HG03439 (cell line): ENCODE measurements around the gene CFAP70.

ENCODE experiments used
- ATAC-seq: cut with Tn5 transposase; IDR thresholded peaks from one replicate; pipeline ENCODE4 v1.9.1; 2021; ENCODE audit warnings: mild to moderate bottlenecking, moderate library complexity; ENCODE audit not compliant: unreplicated experiment

CFAP70 gene

DNA sequence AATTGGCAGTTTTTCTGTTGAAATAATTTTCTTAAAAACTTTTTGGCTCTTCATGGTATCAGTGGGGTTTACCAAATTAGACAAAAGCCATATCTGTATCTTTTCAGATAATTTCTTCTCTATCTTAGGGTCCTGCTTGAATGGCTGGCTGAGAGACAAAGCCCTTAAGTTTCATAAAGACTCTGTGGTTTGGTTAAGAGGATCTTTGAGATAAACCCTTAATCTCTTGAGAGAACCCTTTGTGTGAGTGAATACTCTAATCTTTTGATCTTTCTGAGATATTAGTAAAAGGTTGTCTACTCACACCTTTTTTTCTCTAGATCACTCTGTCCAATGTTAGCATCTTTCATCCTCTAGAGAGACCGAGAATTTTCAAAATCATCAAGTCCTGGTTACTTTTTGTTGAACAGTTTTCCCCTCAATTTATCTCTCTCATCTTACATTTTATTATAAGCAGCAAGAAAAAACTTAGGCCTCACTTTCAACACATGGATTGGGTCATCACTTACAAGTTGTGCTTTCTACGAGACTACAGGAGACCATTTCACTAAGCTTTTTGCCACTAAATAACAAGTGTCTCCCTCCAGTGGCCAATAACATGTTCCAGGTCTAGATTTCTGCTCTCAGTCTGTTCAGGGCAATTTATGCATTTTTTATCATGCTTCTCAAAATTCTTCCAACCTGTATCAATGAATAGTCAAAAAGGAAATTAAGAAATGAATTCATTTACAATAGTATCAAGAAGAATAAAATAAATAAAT is 140.1 kb downstream of the CFAP70 start:
- ATAC-seq = no peak

DNA sequence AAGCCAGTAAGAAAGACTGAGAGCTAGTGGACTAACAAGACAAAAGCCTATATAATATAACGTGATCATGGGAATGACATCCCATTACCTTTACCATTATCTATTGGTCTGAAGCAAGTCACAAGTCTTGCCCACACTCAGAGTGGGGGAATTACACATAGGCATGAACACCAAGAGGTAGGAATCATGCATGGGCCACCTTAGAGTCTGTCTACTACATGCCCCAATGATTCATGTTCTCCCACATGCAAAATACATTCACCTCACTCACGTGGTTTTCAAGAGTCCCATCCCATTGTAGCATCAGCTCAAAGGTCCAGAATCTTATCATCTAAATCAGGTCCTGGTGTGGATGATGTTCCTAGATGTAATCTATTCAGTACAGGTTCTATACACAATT is 141.0 kb downstream of the CFAP70 start:
- no peak for ATAC-seq

DNA sequence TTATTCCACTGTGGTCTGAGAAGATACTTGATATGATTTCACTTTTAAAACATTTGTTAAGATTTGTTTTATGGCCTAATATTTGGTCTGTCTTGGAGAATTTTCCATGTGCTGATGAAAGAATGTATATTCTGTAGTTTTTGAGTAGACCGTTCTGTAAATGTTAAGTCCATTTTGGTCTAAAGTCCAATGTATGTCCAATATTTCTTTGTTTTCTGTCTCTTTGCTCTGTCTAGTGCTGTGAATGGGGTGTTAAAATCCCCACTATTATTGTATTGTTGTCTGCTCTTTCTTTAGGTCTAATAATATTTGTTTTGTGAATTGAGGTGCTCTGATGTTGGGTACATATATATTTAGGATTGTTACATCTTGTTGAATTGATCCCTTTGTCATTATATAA is 142.9 kb downstream of the CFAP70 start:
- ATAC-seq = no peak

DNA sequence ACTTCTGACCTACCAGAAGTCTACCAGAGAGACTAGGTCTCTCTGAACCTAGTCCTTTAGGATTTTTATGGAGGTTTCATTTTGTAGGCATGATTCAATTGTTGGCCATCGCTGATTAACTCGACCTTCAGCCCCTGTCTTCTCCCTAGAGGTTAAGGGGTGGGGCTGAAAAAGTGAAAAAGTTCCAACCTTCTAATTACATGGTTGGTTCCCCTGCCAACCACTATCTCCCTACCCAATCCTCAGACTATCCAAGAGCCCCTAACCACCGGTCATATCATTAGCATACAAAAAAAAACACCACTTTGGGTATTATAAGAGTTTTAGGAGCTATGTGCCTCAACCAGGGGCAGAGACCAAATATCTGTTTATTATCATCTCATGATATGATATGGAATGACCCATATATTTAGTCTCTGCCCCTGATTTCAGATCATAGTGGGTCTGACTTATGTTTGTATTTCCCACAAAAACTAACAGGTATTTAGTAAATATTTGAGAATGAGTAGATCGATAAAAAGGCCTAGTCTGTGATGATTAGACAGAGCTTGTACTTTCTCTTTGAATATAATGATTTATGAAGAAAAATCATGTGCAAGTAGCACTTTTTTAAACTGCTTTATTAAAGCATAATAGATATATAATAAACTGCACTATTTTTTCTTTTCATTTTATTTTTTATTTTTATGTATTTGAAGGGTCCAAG is 147.4 kb downstream of the CFAP70 start:
- no peak for ATAC-seq

DNA sequence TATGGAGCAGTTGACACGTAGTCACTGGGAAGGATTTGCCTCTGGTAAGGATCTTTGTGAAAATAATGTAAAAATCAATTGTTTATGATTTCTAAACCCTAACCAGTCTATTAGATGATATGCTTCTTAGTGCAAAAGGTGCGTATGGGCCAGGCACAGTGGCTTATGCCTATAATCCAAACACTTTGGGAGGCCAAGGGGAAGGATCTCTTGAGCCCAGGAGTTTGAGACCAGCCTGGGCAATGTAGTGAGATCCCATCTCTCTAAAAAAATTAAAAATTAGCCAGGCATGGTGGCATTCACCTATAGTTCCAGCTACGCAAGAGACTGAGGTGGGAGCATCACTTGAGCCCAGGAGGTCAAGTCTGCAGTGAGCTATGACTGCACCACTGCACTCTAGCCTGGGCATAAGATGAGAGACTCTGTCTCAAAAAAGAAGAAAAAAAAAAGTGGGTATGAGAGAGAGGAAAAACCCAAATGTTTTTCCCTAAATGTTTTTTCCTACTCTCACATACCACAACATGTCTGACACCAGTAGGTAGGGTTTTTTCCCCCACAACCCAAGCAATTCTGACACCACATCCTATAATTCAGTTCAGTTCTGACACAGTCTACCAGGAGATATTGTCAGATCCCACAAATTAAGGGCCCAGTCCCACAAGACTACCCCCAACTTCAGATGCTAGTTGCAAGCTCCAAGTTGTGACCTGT is 148.1 kb downstream of the CFAP70 start:
- ATAC-seq = no peak

DNA sequence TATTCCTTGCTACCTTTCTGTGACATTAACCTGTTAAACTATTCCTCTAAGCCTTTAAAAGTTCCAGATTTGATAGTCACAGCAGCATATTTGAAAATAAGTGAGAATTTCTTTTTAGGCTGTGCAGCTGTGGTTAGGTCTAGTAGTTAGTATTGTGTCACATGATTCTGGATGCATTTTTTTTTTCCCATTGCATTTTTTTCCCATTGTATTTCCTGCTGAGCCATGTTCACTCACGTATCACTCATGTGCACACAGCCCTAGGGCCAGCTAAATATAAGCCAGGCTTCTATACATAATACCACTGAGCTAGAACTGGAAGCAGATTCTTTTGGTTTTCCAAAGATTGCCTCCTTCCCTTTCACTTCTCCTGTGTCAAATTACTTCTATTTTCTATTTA is 149.0 kb downstream of the CFAP70 start:
- no peak for ATAC-seq

DNA sequence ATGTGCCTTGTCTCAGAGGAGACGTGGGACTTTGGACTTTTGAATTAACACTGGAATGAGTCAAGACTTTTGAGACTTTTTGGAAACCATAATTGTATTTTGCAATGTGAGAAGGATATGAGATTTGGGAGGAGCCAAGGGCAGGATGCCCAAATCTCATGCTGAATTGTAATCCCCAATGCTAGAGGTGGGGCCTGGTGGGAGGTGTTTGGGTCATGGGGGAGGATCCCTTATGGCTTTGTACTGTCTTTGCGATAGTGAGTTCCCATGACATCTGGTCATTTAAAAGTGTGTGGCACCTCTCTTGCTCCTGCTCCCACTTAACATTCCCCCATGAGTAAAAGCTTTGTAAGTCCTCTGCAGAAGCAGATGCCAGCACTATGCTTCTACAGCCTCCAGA is 150.8 kb downstream of the CFAP70 start:
- no peak for ATAC-seq

DNA sequence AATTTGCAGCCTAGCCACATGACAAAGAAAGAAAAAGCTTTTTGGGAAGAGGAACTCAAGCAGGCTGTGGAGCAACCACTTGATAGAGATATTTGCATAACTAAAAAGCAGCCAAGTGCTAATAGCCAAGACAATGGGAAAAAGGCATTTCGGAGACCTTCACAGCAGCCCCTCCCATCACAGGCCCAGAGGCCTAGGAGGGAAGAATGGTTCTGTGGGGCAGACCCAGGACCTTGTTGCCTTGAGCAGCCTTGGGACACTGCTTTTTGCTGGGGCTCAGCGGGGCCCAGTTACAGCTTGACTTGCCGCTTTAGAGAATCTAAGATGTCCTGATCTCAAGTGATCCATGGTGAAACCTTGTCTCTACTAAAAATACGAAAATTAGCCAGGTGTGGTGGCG is 152.3 kb downstream of the CFAP70 start:
- ATAC-seq = no peak

DNA sequence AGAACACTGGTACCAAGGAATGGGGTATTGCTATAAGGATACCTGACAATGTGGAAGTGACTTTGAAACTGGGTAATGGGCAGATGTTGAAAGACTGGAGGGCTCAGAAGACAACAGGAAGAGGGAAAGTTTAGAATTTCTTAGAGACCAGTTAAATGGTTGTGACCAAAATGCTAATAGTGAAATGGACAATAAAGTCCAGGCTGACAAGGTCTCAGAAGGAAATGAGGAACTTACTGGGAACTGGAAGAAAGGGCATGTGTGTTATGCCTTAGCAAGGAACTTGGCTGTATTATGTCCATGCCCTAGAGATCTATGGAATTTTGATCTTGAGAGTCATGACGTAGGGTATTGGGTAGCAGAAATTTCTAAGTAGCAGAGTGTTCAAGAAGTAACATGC is 152.8 kb downstream of the CFAP70 start:
- no peak for ATAC-seq

DNA sequence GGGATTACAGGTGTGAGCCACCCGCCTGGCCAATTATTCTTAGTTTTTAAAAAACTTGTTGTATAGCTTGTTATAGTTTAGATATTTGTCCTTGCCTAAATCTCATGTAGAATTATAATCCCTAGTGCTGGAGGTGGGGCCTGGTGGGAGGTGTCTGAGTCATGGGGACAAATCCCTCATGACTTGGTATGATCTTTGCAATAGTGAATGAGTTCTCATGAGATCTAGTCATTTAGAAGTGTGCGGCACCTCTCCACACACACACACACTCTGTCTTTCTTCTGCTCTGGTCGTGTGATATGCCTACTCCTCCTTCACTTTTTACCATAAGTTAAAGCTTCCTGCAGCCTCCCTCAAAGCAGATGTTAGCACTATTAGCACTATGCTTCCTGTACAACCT is 153.6 kb downstream of the CFAP70 start:
- no peak for ATAC-seq
